ENCODE measurements around the gene ATRX. TPM values are rescaled to one million over a fixed set of nuclear protein-coding genes. Genes with fewer than 3 reads are reported as not detected.

Gene ATRX
- total and polyA plus RNA-seq, 2 donors: 19.2 to 40.7 TPM

DNA sequence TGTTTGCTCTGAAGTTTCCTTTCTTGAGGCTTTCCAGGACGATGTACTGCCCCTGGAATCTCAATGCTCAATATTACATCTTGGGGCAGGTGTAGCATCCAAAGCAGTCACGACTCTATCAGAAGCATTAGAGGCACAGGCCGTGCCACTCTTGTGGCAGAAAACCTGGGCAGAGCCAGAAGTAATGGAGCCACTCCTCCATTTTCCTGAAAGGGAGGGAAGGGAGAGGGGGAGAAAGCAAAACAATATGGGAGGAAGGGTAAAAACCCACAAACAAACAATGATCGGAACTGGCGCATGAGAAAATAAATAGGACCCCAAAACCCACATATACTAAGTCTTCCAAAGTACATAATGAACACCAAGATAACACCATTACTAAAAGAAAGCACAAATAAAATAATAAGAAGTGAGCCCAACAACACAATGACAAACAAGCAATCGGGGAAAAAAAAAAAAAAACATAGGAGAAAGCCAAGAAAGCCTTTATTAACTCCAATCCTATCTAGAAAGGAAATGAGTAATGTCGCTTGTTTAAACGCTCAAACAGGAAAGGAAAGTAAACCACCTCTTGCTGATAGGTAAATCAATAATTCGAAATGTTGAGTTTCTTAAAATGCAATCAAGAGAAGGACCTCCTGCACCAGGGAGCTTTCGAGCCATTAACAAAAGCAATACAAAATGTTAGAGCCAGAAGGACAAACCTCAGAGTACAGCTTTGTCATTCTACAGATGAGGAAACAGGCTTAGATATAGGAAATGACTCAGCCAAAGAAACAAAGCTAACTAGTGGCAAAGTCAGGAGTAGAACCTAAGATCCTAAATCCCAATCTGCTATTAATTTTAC, 117.4 kb downstream of the ATRX start:
- no peak overlapping the region for H3K27ac ChIP-seq (ENCODE audit: low read depth in 1 of 2, low read length in 1 of 2)
- H3K27me3 ChIP-seq (ENCODE audit: control insufficient read depth in 2 of 2, insufficient read depth in 1 of 2, low read length in 1 of 2): no peaks in the 10 kb centered on the region
- H3K4me1 ChIP-seq (ENCODE audit: control insufficient read depth in 2 of 2, insufficient read depth in 2 of 2, low read length in 2 of 2): no peaks in the 10 kb centered on the region
- no peak for DNase-seq (ENCODE audit: low read depth in 6 of 9, low spot score in 9 of 9)
- H3K36me3 ChIP-seq (ENCODE audit: control insufficient read depth in 2 of 2, insufficient read depth in 2 of 2, low read length in 1 of 2): peaks cover 0 to 6% of the 10 kb centered on the region in 2 donors
- 81% methylated on average over 10 of the region's 10 CpGs for WGBS
- no peak overlapping the region for H3K4me3 ChIP-seq (ENCODE audit: low read length in 2 of 2)
- H3K9me3 ChIP-seq (ENCODE audit: control insufficient read depth in 2 of 2, insufficient read depth in 1 of 2, low read length in 1 of 2): no peaks in the 10 kb centered on the region

DNA sequence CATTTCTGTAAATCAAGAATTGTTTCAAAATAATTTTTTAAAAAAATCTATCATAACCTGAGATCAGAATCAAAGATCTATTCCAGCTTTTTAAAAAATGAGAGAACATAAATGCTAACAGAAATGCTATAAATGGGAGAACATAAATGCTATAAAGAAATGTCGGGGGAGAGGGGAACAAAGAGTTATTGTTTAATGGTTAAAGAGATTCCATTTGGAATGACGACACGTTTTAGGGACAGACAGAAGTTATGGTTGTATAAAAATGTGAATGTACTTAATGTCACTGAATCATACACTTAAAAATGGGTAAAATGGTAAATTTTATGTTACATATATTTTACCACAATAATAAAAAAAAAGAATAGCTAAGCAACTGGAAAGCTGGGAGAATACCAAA, 127.1 kb downstream of the ATRX start:
- H3K4me3 ChIP-seq (ENCODE audit: low read length in 2 of 2): no peak overlapping the region
- H3K36me3 ChIP-seq (ENCODE audit: control insufficient read depth in 2 of 2, insufficient read depth in 2 of 2, low read length in 1 of 2): peaks cover 3 to 10% of the 10 kb centered on the region in 2 donors
- H3K9me3 ChIP-seq (ENCODE audit: control insufficient read depth in 2 of 2, insufficient read depth in 1 of 2, low read length in 1 of 2): no peaks in the 10 kb centered on the region
- no peak overlapping the region for H3K27ac ChIP-seq (ENCODE audit: low read depth in 1 of 2, low read length in 1 of 2)
- no peak for DNase-seq (ENCODE audit: low read depth in 6 of 9, low spot score in 9 of 9)
- H3K4me1 ChIP-seq (ENCODE audit: control insufficient read depth in 2 of 2, insufficient read depth in 2 of 2, low read length in 2 of 2): no peaks in the 10 kb centered on the region
- over 99% methylated on average over 3 of the region's 3 CpGs for WGBS
- H3K27me3 ChIP-seq (ENCODE audit: control insufficient read depth in 2 of 2, insufficient read depth in 1 of 2, low read length in 1 of 2): no peaks in the 10 kb centered on the region

DNA sequence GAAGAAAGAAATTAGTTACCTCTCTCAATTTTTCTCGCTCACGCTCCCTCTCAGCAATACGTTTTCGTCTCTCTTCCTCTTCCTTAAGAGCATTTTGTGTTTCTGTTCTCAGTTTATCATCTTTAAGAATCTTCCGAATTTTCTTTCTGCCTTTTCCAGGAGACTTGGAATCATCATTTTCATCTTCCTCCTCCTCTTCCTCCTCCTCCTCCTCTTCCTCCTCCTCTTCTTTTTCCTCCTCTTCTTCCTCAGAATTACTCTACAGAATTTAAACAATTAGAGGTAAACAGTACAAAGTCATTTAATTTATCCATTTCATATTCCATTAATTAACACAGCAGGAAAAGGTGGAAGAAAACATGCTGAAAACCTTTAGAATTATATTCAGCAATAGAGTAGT, 133.9 kb downstream of the ATRX start:
- Histone ChIP-seq H3K27me3 (ENCODE audit: control insufficient read depth in 2 of 2, insufficient read depth in 1 of 2, low read length in 1 of 2) (no peaks in the 10 kb centered on the region), H3K36me3 (ENCODE audit: control insufficient read depth in 2 of 2, insufficient read depth in 2 of 2, low read length in 1 of 2) (peaks cover 3 to 12% of the 10 kb centered on the region in 2 donors), H3K9me3 (ENCODE audit: control insufficient read depth in 2 of 2, insufficient read depth in 1 of 2, low read length in 1 of 2) (no peaks in the 10 kb centered on the region), H3K4me3 (ENCODE audit: low read length in 2 of 2) (no peak overlapping the region), H3K4me1 (ENCODE audit: control insufficient read depth in 2 of 2, insufficient read depth in 2 of 2, low read length in 2 of 2) (no peaks in the 10 kb centered on the region), H3K27ac (ENCODE audit: low read depth in 1 of 2, low read length in 1 of 2) (no peak overlapping the region)
- WGBS: 98% methylated on average over 5 of the region's 5 CpGs
- DNase-seq (ENCODE audit: low read depth in 6 of 9, low spot score in 9 of 9): no peak

DNA sequence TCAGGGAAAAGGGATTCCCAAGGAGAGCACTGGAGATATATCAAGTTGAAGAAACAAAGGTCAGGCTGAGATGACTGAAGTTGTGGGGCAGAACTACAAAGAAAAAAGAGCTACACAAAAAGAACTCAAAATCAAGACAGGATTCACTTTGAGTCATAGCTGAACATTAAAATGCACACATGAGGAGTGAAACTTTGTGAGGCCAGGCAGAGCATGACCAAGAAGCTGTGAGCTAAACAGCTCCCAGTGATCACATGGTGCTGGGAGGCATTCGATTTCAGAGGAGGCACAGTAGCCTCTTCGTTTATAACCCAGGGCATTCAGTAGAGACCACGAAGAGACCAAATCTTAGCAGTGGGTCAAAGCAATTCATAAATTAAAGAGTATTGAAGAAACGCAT, 145.3 kb downstream of the ATRX start:
- Histone ChIP-seq H3K9me3 (ENCODE audit: control insufficient read depth in 2 of 2, insufficient read depth in 1 of 2, low read length in 1 of 2) (no peaks in the 10 kb centered on the region), H3K36me3 (ENCODE audit: control insufficient read depth in 2 of 2, insufficient read depth in 2 of 2, low read length in 1 of 2) (peaks cover 16 to 20% of the 10 kb centered on the region in 2 donors), H3K27me3 (ENCODE audit: control insufficient read depth in 2 of 2, insufficient read depth in 1 of 2, low read length in 1 of 2) (no peaks in the 10 kb centered on the region), H3K4me1 (ENCODE audit: control insufficient read depth in 2 of 2, insufficient read depth in 2 of 2, low read length in 2 of 2) (no peaks in the 10 kb centered on the region), H3K4me3 (ENCODE audit: low read length in 2 of 2) (no peak overlapping the region), H3K27ac (ENCODE audit: low read depth in 1 of 2, low read length in 1 of 2) (no peak overlapping the region)
- no peak for DNase-seq (ENCODE audit: low read depth in 6 of 9, low spot score in 9 of 9)
- 96% methylated on average over 4 of the region's 4 CpGs for WGBS

DNA sequence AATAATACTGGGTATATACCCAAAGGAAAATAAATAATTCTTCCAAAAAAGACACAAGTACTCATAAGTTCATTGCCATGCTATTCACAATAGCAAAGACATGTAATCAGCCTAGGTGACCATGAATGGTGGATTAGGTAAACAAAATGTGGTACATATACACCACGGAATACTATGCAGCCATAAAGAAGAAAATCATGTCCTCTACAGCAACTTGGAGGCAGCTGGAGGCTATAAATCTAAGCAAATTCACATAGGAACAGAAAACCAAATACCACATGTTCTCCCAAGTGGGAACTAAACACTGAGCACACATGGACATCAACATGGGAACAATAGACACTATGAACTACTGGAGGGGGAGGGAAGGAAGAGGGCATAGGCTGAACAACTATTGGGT, 146.2 kb downstream of the ATRX start:
- no peak overlapping the region for H3K4me3 ChIP-seq (ENCODE audit: low read length in 2 of 2)
- no peaks in the 10 kb centered on the region for H3K27me3 ChIP-seq (ENCODE audit: control insufficient read depth in 2 of 2, insufficient read depth in 1 of 2, low read length in 1 of 2)
- H3K36me3 ChIP-seq (ENCODE audit: control insufficient read depth in 2 of 2, insufficient read depth in 2 of 2, low read length in 1 of 2): peaks cover 13 to 19% of the 10 kb centered on the region in 2 donors
- no peaks in the 10 kb centered on the region for H3K9me3 ChIP-seq (ENCODE audit: control insufficient read depth in 2 of 2, insufficient read depth in 1 of 2, low read length in 1 of 2)
- DNase-seq (ENCODE audit: low read depth in 6 of 9, low spot score in 9 of 9): no peak
- no peaks in the 10 kb centered on the region for H3K4me1 ChIP-seq (ENCODE audit: control insufficient read depth in 2 of 2, insufficient read depth in 2 of 2, low read length in 2 of 2)
- no peak overlapping the region for H3K27ac ChIP-seq (ENCODE audit: low read depth in 1 of 2, low read length in 1 of 2)
- 100% methylated on average over 1 of the region's 1 CpG for WGBS

DNA sequence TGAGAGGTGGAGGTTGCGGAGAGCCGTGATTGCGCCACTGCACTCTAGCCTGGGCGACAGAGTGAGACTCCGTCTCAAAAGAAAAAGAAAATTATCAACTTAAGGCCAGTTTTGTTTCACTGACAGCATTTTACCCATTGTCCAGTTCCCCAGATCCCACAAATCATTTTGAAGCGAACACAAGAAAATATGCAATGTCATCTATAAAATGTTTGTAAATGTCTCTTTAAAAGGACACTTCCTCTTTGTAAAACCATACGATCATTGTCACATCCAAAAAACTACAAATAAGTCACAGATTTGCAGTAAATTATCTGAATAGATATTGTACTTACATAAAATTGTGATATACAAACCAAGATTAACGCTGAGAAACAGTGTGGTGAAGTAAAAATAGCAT, 147.6 kb downstream of the ATRX start:
- peaks cover 13 to 21% of the 10 kb centered on the region in 2 donors for H3K36me3 ChIP-seq (ENCODE audit: control insufficient read depth in 2 of 2, insufficient read depth in 2 of 2, low read length in 1 of 2)
- 96% methylated on average over 8 of the region's 8 CpGs for WGBS
- no peak overlapping the region for H3K4me3 ChIP-seq (ENCODE audit: low read length in 2 of 2)
- no peaks in the 10 kb centered on the region for H3K4me1 ChIP-seq (ENCODE audit: control insufficient read depth in 2 of 2, insufficient read depth in 2 of 2, low read length in 2 of 2)
- no peak overlapping the region for H3K27ac ChIP-seq (ENCODE audit: low read depth in 1 of 2, low read length in 1 of 2)
- H3K27me3 ChIP-seq (ENCODE audit: control insufficient read depth in 2 of 2, insufficient read depth in 1 of 2, low read length in 1 of 2): no peaks in the 10 kb centered on the region
- DNase-seq (ENCODE audit: low read depth in 6 of 9, low spot score in 9 of 9): no peak
- no peaks in the 10 kb centered on the region for H3K9me3 ChIP-seq (ENCODE audit: control insufficient read depth in 2 of 2, insufficient read depth in 1 of 2, low read length in 1 of 2)

DNA sequence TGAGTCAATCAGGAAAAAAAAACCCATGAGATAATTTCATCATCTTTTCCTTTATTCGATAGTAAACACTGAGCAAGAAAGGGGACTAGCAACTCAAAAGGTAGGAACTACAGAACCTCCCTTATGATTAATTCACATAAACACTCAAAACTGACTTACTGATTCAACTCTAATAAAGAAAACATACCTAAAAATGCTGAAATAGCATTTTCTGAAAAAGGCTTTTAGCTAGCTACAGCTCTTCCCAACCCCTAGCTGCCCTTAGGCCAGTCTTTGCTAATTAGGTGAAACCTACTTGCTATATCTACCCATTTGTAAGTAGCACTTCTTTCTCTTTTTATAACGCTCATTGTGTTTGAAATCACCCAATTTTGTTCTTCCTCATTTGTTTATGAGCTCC, 150.6 kb downstream of the ATRX start:
- no peaks in the 10 kb centered on the region for H3K9me3 ChIP-seq (ENCODE audit: control insufficient read depth in 2 of 2, insufficient read depth in 1 of 2, low read length in 1 of 2)
- H3K36me3 ChIP-seq (ENCODE audit: control insufficient read depth in 2 of 2, insufficient read depth in 2 of 2, low read length in 1 of 2): peaks cover 4 to 26% of the 10 kb centered on the region in 2 donors
- 100% methylated on average over 2 of the region's 2 CpGs for WGBS
- H3K4me1 ChIP-seq (ENCODE audit: control insufficient read depth in 2 of 2, insufficient read depth in 2 of 2, low read length in 2 of 2): no peaks in the 10 kb centered on the region
- no peak overlapping the region for H3K27ac ChIP-seq (ENCODE audit: low read depth in 1 of 2, low read length in 1 of 2)
- no peak for DNase-seq (ENCODE audit: low read depth in 6 of 9, low spot score in 9 of 9)
- no peak overlapping the region for H3K4me3 ChIP-seq (ENCODE audit: low read length in 2 of 2)
- H3K27me3 ChIP-seq (ENCODE audit: control insufficient read depth in 2 of 2, insufficient read depth in 1 of 2, low read length in 1 of 2): no peaks in the 10 kb centered on the region

DNA sequence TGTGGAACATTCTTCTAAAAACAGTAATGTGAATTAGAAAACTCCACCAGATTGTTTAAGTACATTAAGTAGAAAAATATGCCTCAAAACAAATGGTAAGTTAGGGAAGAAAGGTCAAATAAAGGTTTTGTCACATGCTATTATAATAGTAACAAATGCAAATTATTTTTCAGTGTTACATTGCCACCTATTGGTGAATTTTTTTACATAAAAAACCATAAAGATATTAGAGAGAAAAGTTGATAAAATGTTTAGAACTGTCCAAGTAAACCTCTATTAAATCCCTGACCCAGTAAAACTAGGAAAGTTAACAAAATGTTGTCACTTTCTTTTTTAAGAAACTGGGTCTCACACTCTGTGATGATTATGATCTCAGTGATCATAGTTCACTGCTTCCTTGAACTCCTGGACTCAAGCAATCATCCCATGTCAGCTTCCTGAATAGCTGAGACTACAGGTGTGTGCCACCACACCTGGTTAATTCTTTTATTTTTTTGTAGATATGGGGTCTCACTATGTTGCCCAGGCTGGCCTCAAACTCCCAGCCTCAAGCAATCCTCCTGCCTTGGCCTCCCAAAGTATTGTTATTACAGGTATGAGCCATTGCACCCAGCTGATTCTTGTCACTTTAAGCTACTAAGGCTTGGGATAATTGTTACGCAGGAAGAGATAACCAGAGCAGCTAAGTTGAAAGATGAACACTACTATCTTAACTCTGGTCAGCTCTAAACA, 157.6 kb downstream of the ATRX start:
- Histone ChIP-seq H3K27ac (ENCODE audit: low read depth in 1 of 2, low read length in 1 of 2) (no peak overlapping the region), H3K9me3 (ENCODE audit: control insufficient read depth in 2 of 2, insufficient read depth in 1 of 2, low read length in 1 of 2) (no peaks in the 10 kb centered on the region), H3K4me3 (ENCODE audit: low read length in 2 of 2) (no peak overlapping the region), H3K27me3 (ENCODE audit: control insufficient read depth in 2 of 2, insufficient read depth in 1 of 2, low read length in 1 of 2) (no peaks in the 10 kb centered on the region), H3K36me3 (ENCODE audit: control insufficient read depth in 2 of 2, insufficient read depth in 2 of 2, low read length in 1 of 2) (peaks cover 0 to 9% of the 10 kb centered on the region in 2 donors), H3K4me1 (ENCODE audit: control insufficient read depth in 2 of 2, insufficient read depth in 2 of 2, low read length in 2 of 2) (no peaks in the 10 kb centered on the region)
- 97% methylated on average over 1 of the region's 1 CpG for WGBS
- no peak for DNase-seq (ENCODE audit: low read depth in 6 of 9, low spot score in 9 of 9)

DNA sequence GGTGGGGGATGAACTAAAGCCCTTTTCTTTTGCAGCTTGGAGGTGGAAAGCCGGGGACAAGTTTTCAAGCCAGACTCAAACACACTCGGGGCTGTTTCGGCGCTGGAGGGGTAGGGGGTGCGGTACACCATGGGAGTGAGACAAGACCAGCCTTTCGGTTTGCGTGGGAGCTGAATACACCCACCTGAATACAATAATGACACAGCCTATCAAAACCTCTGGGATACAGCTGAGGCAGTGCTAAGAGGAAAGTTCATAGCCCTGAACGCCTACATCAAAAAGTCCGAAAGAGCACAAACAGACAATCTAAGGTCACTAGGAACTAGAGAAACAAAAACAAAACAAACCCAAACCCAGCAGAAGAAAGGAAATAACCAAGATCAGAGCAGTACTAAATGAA, 163.3 kb downstream of the ATRX start:
- H3K27ac ChIP-seq (ENCODE audit: low read depth in 1 of 2, low read length in 1 of 2): no peak overlapping the region
- H3K36me3 ChIP-seq (ENCODE audit: control insufficient read depth in 2 of 2, insufficient read depth in 2 of 2, low read length in 1 of 2): peaks cover 0 to 3% of the 10 kb centered on the region in 2 donors
- no peaks in the 10 kb centered on the region for H3K4me1 ChIP-seq (ENCODE audit: control insufficient read depth in 2 of 2, insufficient read depth in 2 of 2, low read length in 2 of 2)
- H3K27me3 ChIP-seq (ENCODE audit: control insufficient read depth in 2 of 2, insufficient read depth in 1 of 2, low read length in 1 of 2): no peaks in the 10 kb centered on the region
- H3K9me3 ChIP-seq (ENCODE audit: control insufficient read depth in 2 of 2, insufficient read depth in 1 of 2, low read length in 1 of 2): no peaks in the 10 kb centered on the region
- no peak overlapping the region for H3K4me3 ChIP-seq (ENCODE audit: low read length in 2 of 2)
- WGBS: 96% methylated on average over 9 of the region's 9 CpGs
- DNase-seq (ENCODE audit: low read depth in 6 of 9, low spot score in 9 of 9): no peak
